ENCODE data around the gene POU6F2.

Gene POU6F2

GRCh38 chr7:39145935-39146334 lies 168.2 kb downstream of the POU6F2 start:
- H3K27ac ChIP-seq (ENCODE audit: extremely low read depth, low read depth, low read length), result no peak overlapping the region
- ChIA-PET POLR2A (no interaction called here), CTCF (interaction anchor here (0.5 kb wide), 1 partner anchor 317 kb away, joined by 3 read pairs; no protein-coding TSS in a partner anchor)
- H3K4me3 ChIP-seq (ENCODE audit: low read depth, low read length), result no peak overlapping the region
- TF ChIP-seq ZNF114 (tag by site-specific recombination; IDR thresholded peaks at IDR 0.05) (no peak), ZNF530 (tag by site-specific recombination; IDR thresholded peaks at IDR 0.05; ENCODE audit: low read depth) (no peak), ZNF223 (tag by site-specific recombination; IDR thresholded peaks at IDR 0.05) (no peak), ZNF175 (tag by site-specific recombination; IDR thresholded peaks at IDR 0.05) (no peak), ZEB2 (tag by site-specific recombination; IDR thresholded peaks at IDR 0.05) (no peak), ZNF792 (tag by site-specific recombination; IDR thresholded peaks at IDR 0.05) (no peak), ZNF184 (tag by site-specific recombination; IDR thresholded peaks at IDR 0.05) (no peak), ZNF645 (tag by site-specific recombination; IDR thresholded peaks at IDR 0.05) (no peak), ZNF677 (tag by site-specific recombination; IDR thresholded peaks at IDR 0.05) (no peak), ZBTB20 (tag by site-specific recombination; IDR thresholded peaks at IDR 0.05) (no peak), TCF7L2 (IDR thresholded peaks at IDR 0.05; ENCODE audit: borderline replicate concordance, low read depth, low read length) (no peak), ZBTB44 (tag by site-specific recombination; IDR thresholded peaks at IDR 0.05) (no peak), ZNF354C (tag by site-specific recombination; IDR thresholded peaks at IDR 0.05; ENCODE audit: borderline replicate concordance, low read depth) (no peak), ZNF639 (tag by site-specific recombination; IDR thresholded peaks at IDR 0.05) (no peak), ZNF155 (tag by site-specific recombination; IDR thresholded peaks at IDR 0.05) (no peak)
- no peaks in the 10 kb centered on the region for H3K4me1 ChIP-seq (ENCODE audit: control insufficient read depth, insufficient read depth, low read length)
- H3K9me3 ChIP-seq (ENCODE audit: control insufficient read depth, insufficient read depth, low read depth, low read length), result no peaks in the 10 kb centered on the region
- H3K36me3 ChIP-seq (ENCODE audit: control insufficient read depth in 2 of 2, insufficient read depth in 1 of 2, low read length in 2 of 2), result no peaks in the 10 kb centered on the region

- Histone ChIP-seq H3K4me3 (ENCODE audit: low read depth, low read length) (no peak overlapping the region), H3K27ac (ENCODE audit: extremely low read depth, low read depth, low read length) (no peak overlapping the region), H3K36me3 (ENCODE audit: control insufficient read depth in 2 of 2, insufficient read depth in 1 of 2, low read length in 2 of 2) (no peaks in the 10 kb centered on the region), H3K9me3 (ENCODE audit: control insufficient read depth, insufficient read depth, low read depth, low read length) (no peaks in the 10 kb centered on the region), H3K4me1 (ENCODE audit: control insufficient read depth, insufficient read depth, low read length) (no peaks in the 10 kb centered on the region)
- ChIA-PET POLR2A (no interaction called here), CTCF (no interaction called here)
- no peak for TF ChIP-seq HOXC10 (CRISPR knock-in tag; IDR thresholded peaks at IDR 0.05)
- TF ChIP-seq ZFP69B (tag by site-specific recombination; IDR thresholded peaks at IDR 0.05), result no peak
- TF ChIP-seq KLF16 (tag by site-specific recombination; IDR thresholded peaks at IDR 0.05), result no peak
- TF ChIP-seq ZNF571 (tag by site-specific recombination; IDR thresholded peaks at IDR 0.05), result no peak
- TF ChIP-seq ZNF670 (tag by site-specific recombination; IDR thresholded peaks at IDR 0.05; ENCODE audit: low read depth), result no peak
- no peak for TF ChIP-seq REST (tag by site-specific recombination; IDR thresholded peaks at IDR 0.05)
- no peak for TF ChIP-seq ZNF19 (tag by site-specific recombination; IDR thresholded peaks at IDR 0.05; ENCODE audit: low read depth)
- no peak for TF ChIP-seq ZFP41 (tag by site-specific recombination; IDR thresholded peaks at IDR 0.05; ENCODE audit: borderline replicate concordance)
- TF ChIP-seq ZSCAN4 (tag by site-specific recombination; IDR thresholded peaks at IDR 0.05), result no peak
- TF ChIP-seq, protein P1, sequence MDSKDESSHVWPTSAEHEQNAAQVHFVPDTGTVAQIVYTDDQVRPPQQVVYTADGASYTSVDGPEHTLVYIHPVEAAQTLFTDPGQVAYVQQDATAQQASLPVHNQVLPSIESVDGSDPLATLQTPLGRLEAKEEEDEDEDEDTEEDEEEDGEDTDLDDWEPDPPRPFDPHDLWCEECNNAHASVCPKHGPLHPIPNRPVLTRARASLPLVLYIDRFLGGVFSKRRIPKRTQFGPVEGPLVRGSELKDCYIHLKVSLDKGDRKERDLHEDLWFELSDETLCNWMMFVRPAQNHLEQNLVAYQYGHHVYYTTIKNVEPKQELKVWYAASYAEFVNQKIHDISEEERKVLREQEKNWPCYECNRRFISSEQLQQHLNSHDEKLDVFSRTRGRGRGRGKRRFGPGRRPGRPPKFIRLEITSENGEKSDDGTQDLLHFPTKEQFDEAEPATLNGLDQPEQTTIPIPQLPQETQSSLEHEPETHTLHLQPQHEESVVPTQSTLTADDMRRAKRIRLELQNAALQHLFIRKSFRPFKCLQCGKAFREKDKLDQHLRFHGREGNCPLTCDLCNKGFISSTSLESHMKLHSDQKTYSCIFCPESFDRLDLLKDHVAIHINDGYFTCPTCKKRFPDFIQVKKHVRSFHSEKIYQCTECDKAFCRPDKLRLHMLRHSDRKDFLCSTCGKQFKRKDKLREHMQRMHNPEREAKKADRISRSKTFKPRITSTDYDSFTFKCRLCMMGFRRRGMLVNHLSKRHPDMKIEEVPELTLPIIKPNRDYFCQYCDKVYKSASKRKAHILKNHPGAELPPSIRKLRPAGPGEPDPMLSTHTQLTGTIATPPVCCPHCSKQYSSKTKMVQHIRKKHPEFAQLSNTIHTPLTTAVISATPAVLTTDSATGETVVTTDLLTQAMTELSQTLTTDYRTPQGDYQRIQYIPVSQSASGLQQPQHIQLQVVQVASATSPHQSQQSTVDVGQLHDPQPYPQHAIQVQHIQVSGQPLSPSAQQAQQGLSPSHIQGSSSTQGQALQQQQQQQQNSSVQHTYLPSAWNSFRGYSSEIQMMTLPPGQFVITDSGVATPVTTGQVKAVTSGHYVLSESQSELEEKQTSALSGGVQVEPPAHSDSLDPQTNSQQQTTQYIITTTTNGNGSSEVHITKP (tag by site-specific recombination; IDR thresholded peaks at IDR 0.05), result no peak
Observed at GRCh38 chr7:39152701-39153100, 175.0 kb downstream of the POU6F2 start.

Measured in HEK293 (cell line).